Mucosa of descending colon (tissue), 3 donors: ENCODE measurements around the gene SACM1L. TPM values are rescaled to one million over a fixed set of nuclear protein-coding genes. Genes with fewer than 3 reads are reported as not detected.

Experiments used
- ATAC-seq: fragments of 200-7000 bp; cut with Tn5 transposase; one replicate; pipeline ENCODE4 v1.9.1; 2020; ENCODE audit warnings: mild to moderate bottlenecking, moderate library complexity
- DNase-seq, 3 donors: peaks; one replicate each; pipeline ENCODE4 v3.0.0-alpha.2; 2020
- H3K36me3 ChIP-seq: fragments of 200-600 bp; one replicate; pipeline ENCODE4 v1.8.0; 2021; ENCODE audit warnings: low read depth, mild to moderate bottlenecking
- H3K4me1 ChIP-seq: fragments of 200-600 bp; one replicate; pipeline ENCODE4 v1.8.0; 2021; ENCODE audit warnings: low read depth, mild to moderate bottlenecking
- H3K4me3 ChIP-seq: fragments of 200-600 bp; one replicate; pipeline ENCODE4 v1.8.0; 2021; ENCODE audit warnings: mild to moderate bottlenecking
- H3K9me3 ChIP-seq: fragments of 200-600 bp; one replicate; pipeline ENCODE4 v1.8.0; 2021; ENCODE audit warnings: mild to moderate bottlenecking
- CTCF ChIP-seq: fragments of 200-600 bp; IDR thresholded peaks from one replicate; pipeline ENCODE4 v1.8.0; 2022; ENCODE audit warnings: antibody characterized with exemption, mild to moderate bottlenecking
- intact Hi-C, 2 donors: fragments of 100-400 bp; cut with DNase I in 1 of 2; cut with micrococcal nuclease in 1 of 2; formaldehyde crosslinking; loops; one replicate each; pipeline versions ENCODE4 v1.11.0 to v1.11.1; 2022; cut with DNase I, micrococcal nuclease
- total RNA-seq, 3 donors: library from RNA; stranded (reverse); fragmentation: NEBNext Ultra II Directional in 2 of 3; extraction: Animal tissue kit (Norgen Biotek cat#: 25700) in 2 of 3; gene quantifications; one replicate each; pipeline versions ENCODE4 v1.2.1 to v1.2.4, GENCODE V29; 2021 to 2023
- donor health status: DM: no; HTN: no; CAD: no; lungs with moderate emphysema.
- donor health status: DM: no; HTN: no; CAD: no.
- donor health status: DM: no; HTN: yes; CAD: no.

The SACM1L gene
- total RNA-seq, 3 donors from 2014 or later: 54.1 to 62.6 (median 57.2) TPM

- no peak for TF ChIP-seq CTCF
- intact Hi-C loops: no loop called here
- no peak for ATAC-seq
- Histone ChIP-seq H3K4me3 (no peak overlapping the region), H3K9me3 (peaks cover 2% of the 10 kb centered on the region), H3K4me1 (no peaks in the 10 kb centered on the region), H3K36me3 (no peaks in the 10 kb centered on the region)
- no peak for DNase-seq
Observed at GRCh38 chr3:45786801-45787495, 97.8 kb downstream of the SACM1L start.

- DNase-seq (no peak), ATAC-seq (no peak)
- H3K4me1 ChIP-seq: no peaks in the 10 kb centered on the region
- TF ChIP-seq CTCF: no peak
- no peak overlapping the region for H3K4me3 ChIP-seq
- H3K9me3 ChIP-seq: peaks cover 2% of the 10 kb centered on the region
- intact Hi-C loops: no loop called here
- no peaks in the 10 kb centered on the region for H3K36me3 ChIP-seq
Observed at GRCh38 chr3:45787551-45787950, 98.4 kb downstream of the SACM1L start.

DNA sequence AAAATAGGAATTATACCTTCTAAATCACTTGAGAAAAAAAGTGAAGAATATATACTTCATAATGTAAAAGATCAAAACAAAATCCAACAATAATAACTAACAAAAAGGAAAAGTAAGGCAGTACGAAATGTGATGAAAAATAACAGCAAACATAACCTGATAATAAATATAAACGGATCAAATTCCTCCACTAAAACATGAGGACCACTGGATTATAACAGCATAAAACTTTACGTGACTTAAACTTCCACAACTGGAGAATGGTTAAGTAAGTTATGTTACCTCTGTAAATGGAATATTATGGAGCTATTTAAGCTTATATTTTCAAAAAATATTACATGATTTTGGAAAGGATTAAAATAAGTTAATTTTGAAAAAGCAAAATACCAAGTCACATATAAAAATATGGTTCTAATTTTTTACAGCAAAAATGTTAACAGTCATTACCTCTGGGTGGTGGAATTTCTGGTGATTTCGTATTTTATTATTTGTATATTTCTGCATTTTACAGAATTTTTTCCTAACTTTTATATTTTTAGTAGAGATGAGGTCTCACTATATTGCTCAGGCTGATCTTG lies 100.1 kb downstream of the SACM1L start:
- TF ChIP-seq CTCF: no peak
- intact Hi-C loops: no loop called here
- Histone ChIP-seq H3K9me3 (peaks cover 2% of the 10 kb centered on the region), H3K4me3 (no peak overlapping the region), H3K4me1 (no peaks in the 10 kb centered on the region), H3K36me3 (no peaks in the 10 kb centered on the region)
- ATAC-seq (no peak), DNase-seq (no peak)

- intact Hi-C loops: no loop called here
- DNase-seq (no peak), ATAC-seq (no peak)
- Histone ChIP-seq H3K4me1 (no peaks in the 10 kb centered on the region), H3K9me3 (peaks cover 2% of the 10 kb centered on the region), H3K4me3 (no peak overlapping the region), H3K36me3 (no peaks in the 10 kb centered on the region)
- no peak for TF ChIP-seq CTCF
Observed at GRCh38 chr3:45790596-45790995, 101.4 kb downstream of the SACM1L start.

DNA sequence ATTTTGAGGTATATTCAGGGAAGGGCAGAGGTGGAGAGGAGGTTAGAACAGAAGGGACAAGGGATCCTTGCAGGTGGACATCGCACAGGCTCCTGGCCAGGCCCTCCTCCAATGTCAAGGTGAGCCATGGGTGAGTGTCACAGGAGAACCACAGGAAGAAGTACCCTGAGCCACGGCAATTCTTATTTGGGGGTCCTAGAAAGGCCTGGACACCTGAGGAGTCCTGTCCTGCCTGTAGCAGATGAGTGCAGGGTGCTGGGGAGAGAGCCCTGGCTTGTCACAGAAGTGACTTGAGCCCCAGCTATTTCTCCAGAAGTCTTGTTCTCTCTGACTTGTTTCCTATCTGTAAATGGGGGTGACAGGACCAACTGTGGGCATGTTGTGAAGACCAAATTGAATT lies 102.8 kb downstream of the SACM1L start:
- Histone ChIP-seq H3K9me3 (peaks cover 2% of the 10 kb centered on the region), H3K36me3 (no peaks in the 10 kb centered on the region), H3K4me1 (peaks cover 11% of the 10 kb centered on the region), H3K4me3 (no peak overlapping the region)
- no peak for TF ChIP-seq CTCF
- DNase-seq (no peak), ATAC-seq (no peak)
- intact Hi-C loops: no loop called here
